ENCODE results near the gene ESR2. TPM values are rescaled to one million over a fixed set of nuclear protein-coding genes. Genes with fewer than 3 reads are reported as not detected.
A peak's percentile ranks its signal among the peaks of the same experiment; 100 is the strongest.

ESR2 gene
- total RNA-seq, 1 experiment from 2014 or later = 0.47 TPM

GRCh38 chr14:64253672-64254071 lies 40.5 kb downstream of the ESR2 start:
- DNase-seq (ENCODE audit: unreplicated experiment) = peak; percentile 42
- BruUV-seq (replicated peaks) = no TSS peak
- Mint-ChIP-seq H3K9me3 (ENCODE audit: unreplicated experiment) (no peaks in the 10 kb centered on the region), H3K27me3 (ENCODE audit: insufficient read depth, unreplicated experiment) (no peaks in the 10 kb centered on the region), H3K27ac (ENCODE audit: low read depth, unreplicated experiment) (no peak overlapping the region), H3K36me3 (ENCODE audit: insufficient read depth, unreplicated experiment) (no peaks in the 10 kb centered on the region), H3K4me1 (ENCODE audit: insufficient read depth, unreplicated experiment) (peaks cover 9% of the 10 kb centered on the region), H3K4me3 (ENCODE audit: unreplicated experiment) (no peak overlapping the region)
- TF ChIP-seq CTCF (IDR thresholded peaks at IDR 0.05; ENCODE audit: unreplicated experiment) = no peak
- intact Hi-C loops (cut with micrococcal nuclease) = no loop called here
- CTCF ChIA-PET = no interaction called here
- POLR2A ChIA-PET = interaction anchor here (0.6 to 0.7 kb wide), 2 partner anchors 10 to 192 kb away, joined by 3 read pairs; no protein-coding TSS in a partner anchor

GRCh38 chr14:64249363-64249762 lies 44.8 kb downstream of the ESR2 start:
- no TSS peak for BruUV-seq (replicated peaks)
- H3K4me3 Mint-ChIP-seq (ENCODE audit: unreplicated experiment) = no peak overlapping the region
- no peaks in the 10 kb centered on the region for H3K27me3 Mint-ChIP-seq (ENCODE audit: insufficient read depth, unreplicated experiment)

GRCh38 chr14:64248689-64249088 lies 45.5 kb downstream of the ESR2 start:
- no TSS peak for BruUV-seq (replicated peaks)
- H3K36me3 Mint-ChIP-seq (ENCODE audit: insufficient read depth, unreplicated experiment) = no peaks in the 10 kb centered on the region
- no peak overlapping the region for H3K27ac Mint-ChIP-seq (ENCODE audit: low read depth, unreplicated experiment)
- intact Hi-C loops (cut with micrococcal nuclease) = no loop called here
- no peak overlapping the region for H3K4me3 Mint-ChIP-seq (ENCODE audit: unreplicated experiment)
- no peaks in the 10 kb centered on the region for H3K27me3 Mint-ChIP-seq (ENCODE audit: insufficient read depth, unreplicated experiment)
- peaks cover 4% of the 10 kb centered on the region for H3K4me1 Mint-ChIP-seq (ENCODE audit: insufficient read depth, unreplicated experiment)
- CTCF ChIA-PET = no interaction called here
- no peak for TF ChIP-seq CTCF (IDR thresholded peaks at IDR 0.05; ENCODE audit: unreplicated experiment)
- H3K9me3 Mint-ChIP-seq (ENCODE audit: unreplicated experiment) = no peaks in the 10 kb centered on the region
- no peak for DNase-seq (ENCODE audit: unreplicated experiment)
- POLR2A ChIA-PET = no interaction called here

More at GRCh38 chr14:64249363-64249762, 44.8 kb downstream of the ESR2 start:
- DNase-seq (ENCODE audit: unreplicated experiment) = no peak
- intact Hi-C loops (cut with micrococcal nuclease) = no loop called here
- POLR2A ChIA-PET = interaction anchor here (0.6 kb wide), 1 partner anchor 24 kb away, joined by 3 read pairs; no protein-coding TSS in a partner anchor
- Mint-ChIP-seq H3K9me3 (ENCODE audit: unreplicated experiment) (no peaks in the 10 kb centered on the region), H3K4me1 (ENCODE audit: insufficient read depth, unreplicated experiment) (peaks cover 9% of the 10 kb centered on the region), H3K27ac (ENCODE audit: low read depth, unreplicated experiment) (no peak overlapping the region), H3K36me3 (ENCODE audit: insufficient read depth, unreplicated experiment) (no peaks in the 10 kb centered on the region)
- no peak for TF ChIP-seq CTCF (IDR thresholded peaks at IDR 0.05; ENCODE audit: unreplicated experiment)
- CTCF ChIA-PET = interaction anchor here (1.5 kb wide), 1 partner anchor 16 kb away, joined by 5 read pairs; no protein-coding TSS in a partner anchor

GRCh38 chr14:64247195-64247594 lies 47.0 kb downstream of the ESR2 start:
- no peaks in the 10 kb centered on the region for H3K27me3 Mint-ChIP-seq (ENCODE audit: insufficient read depth, unreplicated experiment)
- POLR2A ChIA-PET = no interaction called here
- no peaks in the 10 kb centered on the region for H3K4me1 Mint-ChIP-seq (ENCODE audit: insufficient read depth, unreplicated experiment)
- intact Hi-C loops (cut with micrococcal nuclease) = no loop called here
- BruUV-seq (replicated peaks) = no TSS peak
- CTCF ChIA-PET = no interaction called here
- H3K27ac Mint-ChIP-seq (ENCODE audit: low read depth, unreplicated experiment) = no peak overlapping the region
- no peaks in the 10 kb centered on the region for H3K36me3 Mint-ChIP-seq (ENCODE audit: insufficient read depth, unreplicated experiment)
- DNase-seq (ENCODE audit: unreplicated experiment) = no peak
- no peaks in the 10 kb centered on the region for H3K9me3 Mint-ChIP-seq (ENCODE audit: unreplicated experiment)
- no peak for TF ChIP-seq CTCF (IDR thresholded peaks at IDR 0.05; ENCODE audit: unreplicated experiment)
- no peak overlapping the region for H3K4me3 Mint-ChIP-seq (ENCODE audit: unreplicated experiment)
